GM12878 (cell line): ENCODE data around the gene RAB34. TPM values are rescaled to one million over a fixed set of nuclear protein-coding genes. Genes with fewer than 3 reads are reported as not detected.

ENCODE experiments used
- ATAC-seq: fragments of 200-7000 bp; cut with Tn5 transposase; 3 replicates; pipeline ENCODE4 v1.9.1; 2020; ENCODE audit warnings: mild to moderate bottlenecking, moderate library complexity
- BruUV-seq: library from RNA; stranded (reverse); fragments of 400-500 nt; replicated peaks from 2 replicates; lab custom pipeline; 2021; lab: Mats Ljungman, UMichigan
- CTCF ChIA-PET: fragments of 300-600 bp; sonication (Branson Sonifier 250); formaldehyde crosslinking; extraction: SDS; loops from one replicate; lab custom pipeline; 2021; ENCODE audit warnings: inconsistent platforms; lab: Yijun Ruan, JAX
- POLR2A ChIA-PET: fragments of 350-600 bp; formaldehyde crosslinking; extraction: SDS; loops from one replicate; lab custom pipeline; 2021; ENCODE audit warnings: inconsistent platforms; lab: Charles Lee
- RAD21 ChIA-PET: fragments of 300-600 bp; sonication (Branson Sonifier 250); formaldehyde crosslinking; loops from one replicate; lab custom pipeline; 2023; ENCODE audit warnings: antibody characterized with exemption; ENCODE audit not compliant: unreplicated experiment; lab: Charles Lee
- SMC1A ChIA-PET: fragments of 300-600 bp; sonication (Branson Sonifier 250); formaldehyde crosslinking; loops from one replicate; lab custom pipeline; 2023; ENCODE audit not compliant: unreplicated experiment, uncharacterized antibody; lab: Charles Lee
- DNase-seq: peaks from one replicate; pipeline ENCODE4 v3.0.0-alpha.2; 2011; ENCODE audit warnings: low read depth, low spot score
- FAIRE-seq: peaks from 3 replicates; lab custom pipeline; 2011; peaks lifted over from hg19 to GRCh38; lab: Jason Lieb, UNC
- H2AFZ ChIP-seq: 2 replicates; pipeline ENCODE4 v1.6.0; 2011; ENCODE audit warnings: low read depth, low read length, control low read depth; ENCODE audit not compliant: control insufficient read depth
- H3K27ac ChIP-seq: 2 replicates; pipeline ENCODE4 v1.5.1; 2011; ENCODE audit warnings: control low read depth; ENCODE audit not compliant: control insufficient read depth, insufficient read depth
- H3K27me3 ChIP-seq, 2 experiments: replicated peaks in 1 of 2; 2 replicates each; pipeline versions ENCODE4 v1.6.0 to v1.6.1; 2011; ENCODE audit warnings: low read length in 1 of 2; ENCODE audit not compliant: control insufficient read depth in 2 of 2, insufficient read depth in 2 of 2
- H3K36me3 ChIP-seq, 2 experiments: 2 replicates each; pipeline ENCODE4 v1.5.1; 2011; ENCODE audit warnings: low read length in 1 of 2; ENCODE audit not compliant: control insufficient read depth in 2 of 2, insufficient read depth in 2 of 2
- H3K4me1 ChIP-seq: 2 replicates; pipeline ENCODE4 v1.6.1; 2011; ENCODE audit warnings: mild to moderate bottlenecking, low read length, moderate library complexity, mixed read lengths; ENCODE audit not compliant: control insufficient read depth, insufficient read depth
- H3K4me2 ChIP-seq: 2 replicates; pipeline ENCODE4 v1.6.0; 2011; ENCODE audit warnings: control low read depth; ENCODE audit not compliant: control insufficient read depth, insufficient read depth
- H3K4me3 ChIP-seq: fragments of 200-600 bp; sonication (generic); 2 replicates; pipeline ENCODE4 v1.5.1; 2016
- H3K79me2 ChIP-seq: 2 replicates; pipeline ENCODE4 v1.6.0; 2011; ENCODE audit warnings: low read length; ENCODE audit not compliant: control insufficient read depth, insufficient read depth
- H3K9ac ChIP-seq: 2 replicates; pipeline ENCODE4 v1.8.0; 2011; ENCODE audit warnings: low read length, control low read depth, mixed read lengths; ENCODE audit not compliant: control insufficient read depth, insufficient read depth
- H3K9me3 ChIP-seq: replicated peaks from 3 replicates; pipeline ENCODE4 v1.5.1; 2011; ENCODE audit warnings: mild to moderate bottlenecking, low read length; ENCODE audit not compliant: control insufficient read depth, insufficient read depth
- H4K20me1 ChIP-seq: 2 replicates; pipeline ENCODE4 v1.6.0; 2011; ENCODE audit not compliant: control insufficient read depth, insufficient read depth
- BACH1 ChIP-seq: fragments of 450-650 bp; IDR thresholded peaks from 2 replicates; pipeline ENCODE4 v1.6.1; 2017; ENCODE audit warnings: mild to moderate bottlenecking, borderline replicate concordance
- BHLHE40 ChIP-seq, 2 experiments: fragments of 450-650 bp in 1 of 2; IDR thresholded peaks; 2 replicates each; pipeline ENCODE4 v1.6.1; 2011 to 2017; ENCODE audit warnings: low read depth in 2 of 2, borderline replicate concordance in 1 of 2, improper control_type of control experiment in 1 of 2, low read length in 1 of 2, mild to moderate bottlenecking in 1 of 2
- CEBPB ChIP-seq, 2 experiments: fragments of 150-350 bp in 1 of 2; IDR thresholded peaks; 2 replicates each; pipeline ENCODE4 v1.6.1; 2012 to 2014; ENCODE audit warnings: low read depth in 2 of 2, low read length in 2 of 2, borderline replicate concordance in 1 of 2, inconsistent platforms in 1 of 2
- IRF4 ChIP-seq: IDR thresholded peaks from 2 replicates; pipeline ENCODE4 v1.6.1; 2011; ENCODE audit warnings: low read depth, low read length
- LARP7 ChIP-seq: fragments of 450-650 bp; IDR thresholded peaks from 2 replicates; pipeline ENCODE4 v1.6.1; 2017; ENCODE audit warnings: mild to moderate bottlenecking
- NBN ChIP-seq: fragments of 450-650 bp; IDR thresholded peaks from 2 replicates; pipeline ENCODE4 v1.6.1; 2016
- NFIC ChIP-seq: IDR thresholded peaks from 2 replicates; pipeline ENCODE4 v1.6.1; 2012; ENCODE audit warnings: low read depth, mild to moderate bottlenecking, inconsistent platforms, low read length, moderate library complexity
- RFX5 ChIP-seq: IDR thresholded peaks from 2 replicates; pipeline ENCODE4 v1.6.1; 2011; ENCODE audit warnings: low read depth, low read length, improper control_type of control experiment
- SKIL ChIP-seq: fragments of 450-650 bp; IDR thresholded peaks from 2 replicates; pipeline ENCODE4 v1.6.1; 2017; ENCODE audit warnings: mild to moderate bottlenecking, low read depth, inconsistent platforms; ENCODE audit not compliant: poor library complexity, severe bottlenecking
- SPI1 ChIP-seq: IDR thresholded peaks from 2 replicates; pipeline ENCODE4 v1.6.1; 2011; ENCODE audit warnings: low read depth, mild to moderate bottlenecking, low read length, moderate library complexity, borderline replicate concordance; ENCODE audit not compliant: insufficient read depth
- WGBS: methylation state at CpG from one replicate; pipeline ENCODE4 v1.1.6; 2016; ENCODE audit warnings: low lambda C conversion rate; ENCODE audit not compliant: insufficient replicate concordance, insufficient coverage; ENCODE audit errors: missing lambda C conversion rate; 5-methylcytosine and 5-hydroxymethylcytosine counted together
- in situ Hi-C: fragments of 300-500 bp; cut with MboI; formaldehyde crosslinking; loops from 9 replicates; pipeline ENCODE4 v1.14.3; 2018; ENCODE audit warnings: mixed read lengths
- intact Hi-C: fragments of 100-400 bp; cut with micrococcal nuclease; formaldehyde crosslinking; loops from one replicate; pipeline ENCODE4 v1.14.2; 2022; ENCODE audit not compliant: unreplicated experiment
- polyA plus RNA-seq, 11 experiments: library from polyadenylated mRNA; depleted of rRNA in 4 of 11; unstranded in 6 of 11; stranded (reverse) in 5 of 11; fragments of >200 nt; fragmentation: Nextera tagmentation in 4 of 11; fragmentation: Illumina TruSeq in 1 of 11; extraction: Ambion mirVana in 4 of 11; extraction: Trizol in 1 of 11; gene quantifications; 1 replicate in 1 of 11; 2 replicates in 10 of 11; pipeline versions ENCODE4 v1.2.1 to v1.2.3, GENCODE V29; 2011 to 2016; ENCODE audit warnings: inconsistent platforms in 2 of 11, missing spikeins in 2 of 11, low read depth in 1 of 11
- total RNA-seq, 4 experiments: library from RNA; depleted of rRNA in 3 of 4; stranded (reverse); fragments of >200 nt in 3 of 4; fragmentation: Illumina TruSeq in 1 of 4; extraction: Trizol in 1 of 4; gene quantifications; 2 replicates each; pipeline versions ENCODE4 v1.2.1 to v1.2.3, GENCODE V29; 2013 to 2021
- TF ChIP-seq, protein P1 (sequence below): fragments of 450-650 bp; IDR thresholded peaks from 2 replicates; pipeline ENCODE4 v1.6.1; 2016; ENCODE audit warnings: mild to moderate bottlenecking

The RAB34 gene
- total and polyA plus RNA-seq, 10 of the 15 experiments (the other 5 are each of a cell fraction or from before 2014, with no cell fraction given): 0.37 to 46.4 (median 32.8) TPM

DNA sequence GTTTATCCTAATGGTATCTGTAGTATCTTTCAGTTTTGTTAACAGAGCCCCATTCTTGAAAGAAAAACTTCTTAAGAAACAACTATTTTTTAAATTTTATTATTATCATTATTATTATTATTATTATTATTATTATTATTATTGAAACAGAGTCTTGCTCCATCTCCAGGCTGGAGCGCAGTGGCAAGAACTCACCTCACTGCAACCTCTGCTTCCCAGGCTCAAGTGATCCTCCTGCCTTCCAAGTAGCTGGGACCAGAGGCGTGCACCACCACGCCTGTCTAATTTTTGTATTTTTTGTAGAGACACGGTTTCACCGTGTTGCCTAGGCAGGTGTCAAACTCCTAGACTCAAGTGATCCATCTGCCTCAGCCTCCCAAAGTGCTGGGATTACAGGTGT lies 32.3 kb downstream of the RAB34 start:
- Histone ChIP-seq H3K4me2 (no peak overlapping the region), H3K9me3 (no peaks in the 10 kb centered on the region), H3K4me3 (no peak overlapping the region), H3K36me3 (peaks cover 35 to 64% of the 10 kb centered on the region in 2 experiments), H3K79me2 (no peaks in the 10 kb centered on the region), H3K4me1 (no peaks in the 10 kb centered on the region), H4K20me1 (no peaks in the 10 kb centered on the region; the same call in 1 of the 2 replicates), H3K27me3 (no peaks in the 10 kb centered on the region), H3K27ac (no peak overlapping the region), H3K9ac (no peak overlapping the region), H2AFZ (no peak overlapping the region)
- TF ChIP-seq BACH1 (no peak), SKIL (no peak), IRF4 (no peak), CEBPB (IDR thresholded peaks at IDR 0.05; ENCODE audit: borderline replicate concordance in 1 of 2, low read depth in 2 of 2, low read length in 2 of 2) (no peak), NBN (no peak), RFX5 (no peak), BHLHE40 (IDR thresholded peaks at IDR 0.05; ENCODE audit: borderline replicate concordance in 1 of 2, low read depth in 2 of 2, low read length in 1 of 2) (no peak), NFIC (no peak), SPI1 (no peak), LARP7 (no peak)
- TF ChIP-seq, protein P1, sequence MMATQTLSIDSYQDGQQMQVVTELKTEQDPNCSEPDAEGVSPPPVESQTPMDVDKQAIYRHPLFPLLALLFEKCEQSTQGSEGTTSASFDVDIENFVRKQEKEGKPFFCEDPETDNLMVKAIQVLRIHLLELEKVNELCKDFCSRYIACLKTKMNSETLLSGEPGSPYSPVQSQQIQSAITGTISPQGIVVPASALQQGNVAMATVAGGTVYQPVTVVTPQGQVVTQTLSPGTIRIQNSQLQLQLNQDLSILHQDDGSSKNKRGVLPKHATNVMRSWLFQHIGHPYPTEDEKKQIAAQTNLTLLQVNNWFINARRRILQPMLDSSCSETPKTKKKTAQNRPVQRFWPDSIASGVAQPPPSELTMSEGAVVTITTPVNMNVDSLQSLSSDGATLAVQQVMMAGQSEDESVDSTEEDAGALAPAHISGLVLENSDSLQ: no peak
- intact Hi-C loops (no loop called here), in situ Hi-C loops (no loop called here)
- ChIA-PET SMC1A (no interaction called here), CTCF (no interaction called here), RAD21 (no interaction called here), POLR2A (no interaction called here)
- no peak for ATAC-seq
- no peak for FAIRE-seq
- 93% methylated on average over 5 of the region's 5 CpGs for WGBS
- no TSS peak for BruUV-seq
- DNase-seq: no peak
